Esophagus (tissue), 2 donors: ENCODE data around the gene P3H2. TPM values are rescaled to one million over a fixed set of nuclear protein-coding genes. Genes with fewer than 3 reads are reported as not detected.
A peak's percentile ranks its signal among the peaks of the same experiment; 100 is the strongest.

Source experiments
- H3K27ac ChIP-seq, 2 donors: one replicate each; pipeline ENCODE4 v1.5.1; 2013; ENCODE audit warnings: low read depth in 2 of 2, mild to moderate bottlenecking in 2 of 2, inconsistent platforms in 1 of 2, low read length in 1 of 2, moderate library complexity in 1 of 2
- H3K27me3 ChIP-seq, 2 donors: one replicate each; pipeline ENCODE4 v1.6.1; 2013; ENCODE audit warnings: low read length in 2 of 2, control low read depth in 1 of 2, mild to moderate bottlenecking in 1 of 2; ENCODE audit not compliant: insufficient read depth in 2 of 2, control insufficient read depth in 1 of 2
- H3K36me3 ChIP-seq, 2 donors: one replicate each; pipeline ENCODE4 v1.6.1; 2013; ENCODE audit warnings: low read length in 1 of 2; ENCODE audit not compliant: control insufficient read depth in 2 of 2, insufficient read depth in 2 of 2
- H3K4me1 ChIP-seq, 2 donors: one replicate each; pipeline ENCODE4 v1.6.1; 2013; ENCODE audit warnings: low read length in 1 of 2; ENCODE audit not compliant: control insufficient read depth in 2 of 2, insufficient read depth in 2 of 2
- H3K4me3 ChIP-seq, 2 donors: one replicate each; pipeline ENCODE4 v1.5.1; 2013; ENCODE audit warnings: low read length in 2 of 2, mild to moderate bottlenecking in 2 of 2, low read depth in 1 of 2, moderate library complexity in 1 of 2
- H3K9me3 ChIP-seq, 2 donors: one replicate each; pipeline ENCODE4 v1.6.1; 2013; ENCODE audit warnings: mild to moderate bottlenecking in 2 of 2, low read depth in 1 of 2, low read length in 1 of 2, moderate library complexity in 1 of 2; ENCODE audit not compliant: control insufficient read depth in 2 of 2, insufficient read depth in 1 of 2
- WGBS, 2 donors: extraction: QIAGEN DNeasy Blood & Tissue Kit; methylation state at CpG; one replicate each; pipeline ENCODE4 v1.1.7; 2013; 5-methylcytosine and 5-hydroxymethylcytosine counted together
- polyA plus RNA-seq, 2 donors: library from polyadenylated mRNA; stranded (reverse); fragments of 200-250 nt; gene quantifications; one replicate each; pipeline ENCODE4 v1.2.3, GENCODE V29; 2013
- donor health status: healthy with polysubstance abuse.
- donor health status: Bipolar disorder and iron deficiency.

The P3H2 gene
- polyA plus RNA-seq, 2 donors = 4.9 to 9.8 TPM

DNA sequence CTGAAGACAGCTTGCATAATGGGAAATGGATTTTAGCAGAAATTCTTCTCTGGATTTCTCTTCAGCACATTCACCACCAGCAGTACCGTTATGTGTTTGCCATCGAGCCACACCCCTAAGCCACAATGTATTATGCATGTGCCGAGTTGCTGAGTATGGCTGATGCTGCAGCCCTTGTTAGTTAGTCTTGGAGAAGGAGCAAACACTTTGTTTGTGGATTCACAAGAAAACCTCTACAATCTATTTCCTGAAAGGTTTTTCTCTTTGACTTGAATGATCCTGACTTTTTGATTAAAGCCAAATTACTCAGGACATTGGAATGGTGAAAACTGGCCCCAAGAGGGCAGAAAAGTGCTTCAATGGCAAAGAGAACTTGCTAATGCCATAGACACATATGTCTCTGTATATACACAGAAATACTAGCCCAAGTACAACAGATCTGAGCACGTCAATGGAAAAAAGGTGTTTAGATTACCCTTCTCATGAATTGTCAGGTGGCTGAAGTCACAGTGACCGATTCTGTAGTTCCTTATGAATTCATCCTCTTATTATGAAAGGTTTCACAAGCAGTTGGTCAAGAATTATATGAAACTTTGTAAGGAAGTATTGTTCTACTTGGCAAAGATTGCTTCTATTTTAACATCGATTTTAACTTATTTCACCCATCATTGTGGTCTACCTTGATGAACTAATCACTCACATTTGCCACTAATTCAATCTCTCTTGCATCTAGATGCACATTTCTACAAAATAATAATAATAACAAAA is 103.0 kb downstream of the P3H2 start:
- H3K27ac ChIP-seq = no peak overlapping the region

DNA sequence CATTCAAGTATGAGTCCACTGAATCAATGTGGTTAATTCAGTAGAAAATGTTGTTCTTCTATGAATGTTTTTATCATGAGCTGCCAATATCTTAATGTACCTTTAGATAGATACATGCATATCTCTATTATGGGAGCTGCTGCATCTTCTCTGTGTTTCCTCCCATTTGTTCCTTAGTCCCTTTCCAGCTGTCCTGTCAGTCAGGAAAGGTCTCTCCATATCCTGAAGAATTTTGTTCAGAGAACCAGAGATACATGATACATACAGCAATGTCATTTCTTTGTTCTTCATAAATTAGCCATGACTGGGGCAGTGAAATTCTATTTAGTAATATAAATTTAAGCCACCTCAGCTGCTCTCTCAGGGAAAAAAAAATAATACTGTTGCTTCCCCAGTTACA is 103.7 kb downstream of the P3H2 start:
- H3K27ac ChIP-seq = no peak overlapping the region
- no peak overlapping the region for H3K4me3 ChIP-seq
- H3K9me3 ChIP-seq = no peaks in the 10 kb centered on the region
- no peaks in the 10 kb centered on the region for H3K36me3 ChIP-seq
- no peaks in the 10 kb centered on the region for H3K4me1 ChIP-seq
- no peaks in the 10 kb centered on the region for H3K27me3 ChIP-seq

More for the DNA sequence above, 103.0 kb downstream of the P3H2 start:
- Histone ChIP-seq H3K4me1 (no peaks in the 10 kb centered on the region), H3K4me3 (no peak overlapping the region), H3K27me3 (no peaks in the 10 kb centered on the region), H3K9me3 (no peaks in the 10 kb centered on the region), H3K36me3 (no peaks in the 10 kb centered on the region)
- 42 to 51% methylated on average over 6 of the region's 6 CpGs for WGBS, 2 donors

DNA sequence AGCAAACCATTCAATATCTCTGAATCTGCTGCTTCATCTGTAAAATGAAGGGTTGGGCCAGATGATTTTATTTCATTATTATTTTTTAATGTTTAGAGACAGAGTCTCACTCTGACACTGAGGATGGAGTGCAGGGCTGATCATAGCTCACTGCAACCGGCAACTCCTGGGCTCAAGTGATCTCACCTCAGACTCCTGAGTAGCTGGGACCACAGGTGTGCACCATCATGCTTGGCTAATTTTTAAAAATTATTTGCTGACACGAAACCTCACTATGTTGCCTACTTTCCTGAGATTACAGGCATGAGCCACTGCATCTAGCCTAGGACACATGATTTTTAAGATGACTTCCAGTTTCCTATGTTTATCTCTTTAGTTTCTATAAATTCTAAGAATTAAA is 105.8 kb downstream of the P3H2 start:
- Histone ChIP-seq H3K27me3 (no peaks in the 10 kb centered on the region), H3K27ac (no peak overlapping the region), H3K4me3 (no peak overlapping the region), H3K36me3 (no peaks in the 10 kb centered on the region), H3K9me3 (no peaks in the 10 kb centered on the region), H3K4me1 (no peaks in the 10 kb centered on the region)
- WGBS, 2 donors = 81 to 82% methylated on average over 2 of the region's 2 CpGs

DNA sequence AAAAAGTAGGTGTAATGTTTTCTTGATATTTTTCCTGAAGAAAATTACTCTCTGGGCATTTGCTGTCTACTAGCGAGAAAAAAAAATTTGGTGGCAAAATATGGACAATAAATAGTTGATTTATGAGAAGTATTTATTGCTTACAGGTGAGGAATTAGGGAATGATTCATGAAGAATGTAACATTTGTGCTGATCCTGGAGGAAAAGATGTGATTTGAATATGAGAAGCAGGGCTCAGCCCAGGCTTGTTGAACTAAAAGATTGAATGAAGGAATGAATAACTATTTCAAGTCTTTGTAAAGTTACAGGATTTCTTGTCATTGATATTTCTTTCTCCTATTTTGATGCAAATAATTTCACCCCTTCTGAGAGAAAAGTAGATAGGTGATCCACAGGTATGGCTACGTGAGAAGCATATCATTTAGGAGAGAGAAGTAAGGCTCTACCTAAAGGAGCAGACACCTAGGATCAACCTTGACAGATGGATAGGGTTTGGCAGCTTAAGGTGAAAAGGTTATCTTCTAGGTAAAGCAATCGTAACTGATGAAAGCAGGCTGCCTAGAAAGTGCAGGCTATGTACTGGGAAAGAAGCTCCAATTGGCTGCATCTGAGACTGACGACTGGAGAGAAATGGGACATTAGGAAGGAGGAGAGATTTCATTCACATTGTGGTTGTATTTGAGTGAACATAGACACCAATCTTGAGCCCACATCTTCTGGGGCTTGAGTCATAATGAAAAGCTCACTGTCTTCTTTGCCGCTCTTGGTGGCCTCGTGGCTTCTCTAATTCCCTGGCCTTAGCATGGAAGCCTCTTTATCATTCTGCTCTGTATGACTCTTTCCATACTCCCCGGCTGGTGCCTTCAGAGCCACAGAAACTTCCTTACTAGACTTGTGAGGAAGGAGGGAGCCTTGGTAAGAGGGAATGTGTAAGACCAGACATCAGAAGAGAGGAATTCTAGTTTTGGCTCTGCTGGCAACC is 106.5 kb downstream of the P3H2 start:
- Histone ChIP-seq H3K27me3 (no peaks in the 10 kb centered on the region), H3K4me3 (no peak overlapping the region), H3K27ac (no peak overlapping the region), H3K9me3 (no peaks in the 10 kb centered on the region), H3K36me3 (no peaks in the 10 kb centered on the region), H3K4me1 (no peaks in the 10 kb centered on the region)
- WGBS, 2 donors = 60 to 67% methylated on average over 7 of the region's 7 CpGs

DNA sequence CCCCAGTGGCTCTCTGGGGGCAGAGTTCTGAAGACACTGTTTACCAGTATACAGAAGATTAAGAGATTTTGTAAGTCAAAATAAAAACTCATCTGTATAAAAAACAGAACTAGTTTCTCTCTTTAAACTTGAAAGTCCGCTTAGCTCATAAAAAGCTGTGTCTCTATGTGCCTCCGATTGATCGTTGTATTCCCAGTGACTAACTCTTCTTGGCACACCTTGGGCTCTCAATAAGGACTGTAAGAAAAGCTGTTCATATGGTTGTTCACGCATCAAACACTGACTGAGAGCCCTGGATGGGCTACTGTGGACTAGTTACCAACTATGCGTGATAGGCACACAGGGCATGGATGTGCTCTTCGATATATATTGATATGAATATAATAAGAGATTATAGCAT is 107.9 kb downstream of the P3H2 start:
- H3K27ac ChIP-seq = peak overlapping the region in 1 of 2 donors; percentile 52
- H3K9me3 ChIP-seq = no peaks in the 10 kb centered on the region
- 61 to 70% methylated on average over 6 of the region's 6 CpGs for WGBS, 2 donors
- H3K4me3 ChIP-seq = no peak overlapping the region
- no peaks in the 10 kb centered on the region for H3K36me3 ChIP-seq
- H3K4me1 ChIP-seq = no peaks in the 10 kb centered on the region
- H3K27me3 ChIP-seq = no peaks in the 10 kb centered on the region

DNA sequence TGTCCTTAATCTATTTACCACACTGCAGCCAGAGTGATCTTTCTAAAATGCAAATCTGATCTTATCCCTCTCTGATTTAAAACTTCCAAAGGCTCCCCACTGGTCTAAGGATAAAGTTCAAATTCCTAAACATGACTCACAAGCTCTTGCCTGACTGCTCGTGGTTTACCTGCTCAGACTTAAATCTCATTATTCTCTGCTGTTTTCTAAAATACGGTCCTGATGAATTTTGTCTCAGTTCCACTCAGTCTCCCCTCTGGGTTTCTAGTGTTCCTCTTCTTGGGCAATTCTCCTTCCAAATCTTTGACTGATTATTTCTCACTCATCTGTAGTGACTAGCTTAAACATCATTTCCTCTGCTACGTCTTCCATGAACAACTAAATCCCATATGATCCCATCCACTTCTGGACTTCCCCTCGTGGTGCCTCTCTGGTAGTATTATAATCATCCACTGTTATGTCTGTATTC is 108.3 kb downstream of the P3H2 start:
- WGBS, 2 donors = 28 to 29% methylated on average over 4 of the region's 4 CpGs
- H3K4me3 ChIP-seq = no peak overlapping the region
- H3K36me3 ChIP-seq = no peaks in the 10 kb centered on the region
- no peaks in the 10 kb centered on the region for H3K27me3 ChIP-seq
- H3K4me1 ChIP-seq = no peaks in the 10 kb centered on the region
- H3K27ac ChIP-seq = peak overlapping the region in 1 of 2 donors; percentile 52
- no peaks in the 10 kb centered on the region for H3K9me3 ChIP-seq

DNA sequence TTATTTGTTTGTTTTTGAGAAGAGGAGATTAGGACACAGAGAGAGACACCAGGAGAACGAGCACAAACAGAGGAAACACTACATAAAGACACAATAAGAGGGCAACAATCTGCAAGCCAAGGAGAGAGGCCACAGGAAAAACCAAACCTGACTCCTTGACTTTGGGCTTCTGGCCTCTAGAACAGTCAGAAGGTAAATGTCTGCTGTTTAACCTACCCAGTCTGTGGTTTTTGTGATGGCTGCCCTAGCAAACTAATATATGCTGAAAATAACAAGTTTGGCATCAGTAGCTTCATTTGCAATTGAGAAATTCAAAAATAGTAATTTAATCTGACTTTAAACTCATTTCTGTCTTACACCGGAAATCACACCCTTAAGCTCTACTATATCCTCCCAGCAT is 110.2 kb downstream of the P3H2 start:
- Histone ChIP-seq H3K4me3 (no peak overlapping the region), H3K9me3 (no peaks in the 10 kb centered on the region), H3K27ac (no peak overlapping the region), H3K27me3 (no peaks in the 10 kb centered on the region), H3K4me1 (no peaks in the 10 kb centered on the region), H3K36me3 (no peaks in the 10 kb centered on the region)
- WGBS, 2 donors = 60 to 85% methylated on average over 2 of the region's 2 CpGs

DNA sequence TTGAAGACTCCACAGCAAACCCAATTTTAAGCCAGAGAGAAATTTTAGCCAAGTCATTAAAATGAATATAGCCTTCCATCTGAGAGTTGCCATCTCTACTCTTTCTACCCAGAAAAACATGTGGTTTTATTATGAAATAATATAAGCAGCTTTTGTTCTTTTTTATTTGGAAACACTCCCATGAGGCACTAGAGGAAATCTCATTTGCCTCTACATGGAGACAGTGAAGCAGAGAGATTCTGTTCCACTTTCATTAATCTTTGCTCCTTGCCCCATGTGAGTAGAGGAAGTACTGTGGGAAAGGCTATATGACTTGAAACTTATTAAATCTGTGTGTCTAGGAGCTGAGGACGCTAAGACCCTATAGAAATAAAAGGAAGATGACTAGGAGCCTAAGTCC is 111.1 kb downstream of the P3H2 start:
- Histone ChIP-seq H3K9me3 (no peaks in the 10 kb centered on the region), H3K36me3 (no peaks in the 10 kb centered on the region), H3K27ac (no peak overlapping the region), H3K4me3 (no peak overlapping the region), H3K27me3 (no peaks in the 10 kb centered on the region), H3K4me1 (no peaks in the 10 kb centered on the region)
- WGBS, 2 donors = 75 to 82% methylated on average over 1 of the region's 1 CpG

DNA sequence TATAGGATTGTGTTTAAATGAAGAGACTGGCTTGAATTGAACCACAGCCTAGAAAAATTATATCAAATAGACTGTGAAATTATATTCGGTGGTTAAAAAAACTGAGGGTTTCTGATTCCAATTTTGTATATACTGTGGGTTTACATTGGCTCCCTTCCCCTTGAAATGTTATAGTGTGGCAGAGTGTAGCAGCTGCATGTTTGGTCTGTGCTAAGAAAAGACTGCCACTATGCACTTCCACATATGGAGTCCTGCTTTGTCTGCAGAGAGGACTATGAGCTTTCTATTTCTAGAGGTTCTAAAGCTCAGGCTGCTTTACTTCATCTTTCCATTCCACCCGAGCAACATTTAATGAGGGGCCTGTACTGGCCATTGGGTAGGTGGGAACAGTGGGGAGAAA is 112.3 kb downstream of the P3H2 start:
- WGBS, 2 donors = 69 to 75% methylated on average over 2 of the region's 2 CpGs
- Histone ChIP-seq H3K4me3 (no peak overlapping the region), H3K4me1 (no peaks in the 10 kb centered on the region), H3K27ac (no peak overlapping the region), H3K36me3 (no peaks in the 10 kb centered on the region), H3K9me3 (no peaks in the 10 kb centered on the region), H3K27me3 (no peaks in the 10 kb centered on the region)
